Gastroesophageal sphincter (tissue), 4 donors: ENCODE measurements around the gene WDR45B. TPM values are rescaled to one million over a fixed set of nuclear protein-coding genes. Genes with fewer than 3 reads are reported as not detected.

Source experiments
- ATAC-seq: fragments of 150-250 bp; one replicate; pipeline ENCODE4 v1.9.1; 2016; ENCODE audit warnings: mild to moderate bottlenecking, moderate library complexity
- H3K27ac ChIP-seq, 4 donors: fragments of 200-600 bp; sonication (generic) in 3 of 4; 1 replicate in 3 of 4; 2 replicates in 1 of 4; pipeline ENCODE4 v1.5.1; 2016 to 2019
- H3K27me3 ChIP-seq: fragments of 200-600 bp; sonication (generic); one replicate; pipeline ENCODE4 v1.5.1; 2019
- H3K36me3 ChIP-seq, 2 donors: fragments of 200-600 bp; sonication (generic); one replicate each; pipeline ENCODE4 v1.5.1; 2019; ENCODE audit warnings: control low read depth in 1 of 2
- H3K4me1 ChIP-seq, 3 donors: fragments of 200-600 bp; sonication (generic); 1 replicate in 2 of 3; 2 replicates in 1 of 3; pipeline ENCODE4 v1.5.1; 2016 to 2019; ENCODE audit warnings: control low read depth in 2 of 3
- H3K4me3 ChIP-seq, 2 donors: fragments of 200-600 bp; sonication (generic); one replicate each; pipeline ENCODE4 v1.5.1; 2019; ENCODE audit warnings: mild to moderate bottlenecking in 1 of 2, moderate library complexity in 1 of 2
- H3K9me3 ChIP-seq, 3 donors: fragments of 200-600 bp; sonication (generic); one replicate each; pipeline ENCODE4 v1.5.1; 2017 to 2019; ENCODE audit warnings: control low read depth in 2 of 3
- CTCF ChIP-seq, 4 experiments: fragments of 200-600 bp in 2 of 4; fragments of 450-650 bp in 2 of 4; sonication (generic) in 1 of 4; IDR thresholded peaks; one replicate each; pipeline ENCODE4 v1.5.1; 2017 to 2019; ENCODE audit warnings: antibody characterized with exemption in 4 of 4, mild to moderate bottlenecking in 2 of 4, moderate library complexity in 2 of 4
- EP300 ChIP-seq: sonication (generic); formaldehyde crosslinking; IDR thresholded peaks from one replicate; pipeline ENCODE4 v1.6.1; 2017; ENCODE audit warnings: antibody characterized with exemption, mild to moderate bottlenecking
- POLR2A ChIP-seq, 2 donors: fragments of 450-650 bp; IDR thresholded peaks; one replicate each; pipeline ENCODE4 v1.6.1; 2017; ENCODE audit warnings: antibody characterized with exemption in 2 of 2, mild to moderate bottlenecking in 2 of 2, moderate library complexity in 1 of 2
- POLR2AphosphoS5 ChIP-seq: sonication (generic); formaldehyde crosslinking; IDR thresholded peaks from one replicate; pipeline ENCODE4 v1.6.1; 2017; ENCODE audit warnings: antibody characterized with exemption
- WGBS, 2 donors: methylation state at CpG; one replicate each; pipeline ENCODE4 v1.1.5; 2018; ENCODE audit warnings: low coverage in 1 of 2; 5-methylcytosine and 5-hydroxymethylcytosine counted together
- total RNA-seq, 4 donors: library from RNA; depleted of rRNA; stranded (reverse); fragments of >200 nt; gene quantifications; one replicate each; pipeline ENCODE4 v1.1.0, GENCODE V29; 2016

The WDR45B gene
- total RNA-seq, 4 donors from 2014 or later: 70.8 to 77.4 (median 76.4) TPM

- Histone ChIP-seq H3K4me3 (no peak overlapping the region), H3K36me3 (peaks cover 0 to 95% of the 10 kb centered on the region in 2 donors), H3K27me3 (no peaks in the 10 kb centered on the region), H3K4me1 (peaks cover 0 to 25% (median 7%) of the 10 kb centered on the region in 3 donors), H3K9me3 (no peaks in the 10 kb centered on the region), H3K27ac (no peak overlapping the region)
- TF ChIP-seq POLR2AphosphoS5 (no peak), CTCF (IDR thresholded peaks at IDR 0.05) (no peak), EP300 (no peak), POLR2A (IDR thresholded peaks at IDR 0.05) (no peak)
- 90 to 95% methylated on average over 6 to 7 of the region's 9 CpGs for WGBS, 2 donors
- no peak for ATAC-seq
Observed at GRCh38 chr17:82570277-82570676, 78.0 kb downstream of the WDR45B start.

- no peak for ATAC-seq
- TF ChIP-seq POLR2A (IDR thresholded peaks at IDR 0.05) (no peak), EP300 (no peak), POLR2AphosphoS5 (no peak), CTCF (IDR thresholded peaks at IDR 0.05) (no peak)
- no peaks in the 10 kb centered on the region for H3K9me3 ChIP-seq
- no peaks in the 10 kb centered on the region for H3K27me3 ChIP-seq
- H3K27ac ChIP-seq: no peak overlapping the region
- H3K36me3 ChIP-seq: peaks cover 0 to 94% of the 10 kb centered on the region in 2 donors
- peaks cover 0 to 32% (median 7%) of the 10 kb centered on the region in 3 donors for H3K4me1 ChIP-seq
- WGBS, 2 donors: 77 to 84% methylated on average over 5 to 10 of the region's 11 CpGs
- H3K4me3 ChIP-seq: no peak overlapping the region
Observed at GRCh38 chr17:82569621-82570020, 78.6 kb downstream of the WDR45B start.

GRCh38 chr17:82568997-82569393 lies 79.2 kb downstream of the WDR45B start:
- no peak overlapping the region for H3K27ac ChIP-seq
- H3K9me3 ChIP-seq: no peaks in the 10 kb centered on the region

DNA sequence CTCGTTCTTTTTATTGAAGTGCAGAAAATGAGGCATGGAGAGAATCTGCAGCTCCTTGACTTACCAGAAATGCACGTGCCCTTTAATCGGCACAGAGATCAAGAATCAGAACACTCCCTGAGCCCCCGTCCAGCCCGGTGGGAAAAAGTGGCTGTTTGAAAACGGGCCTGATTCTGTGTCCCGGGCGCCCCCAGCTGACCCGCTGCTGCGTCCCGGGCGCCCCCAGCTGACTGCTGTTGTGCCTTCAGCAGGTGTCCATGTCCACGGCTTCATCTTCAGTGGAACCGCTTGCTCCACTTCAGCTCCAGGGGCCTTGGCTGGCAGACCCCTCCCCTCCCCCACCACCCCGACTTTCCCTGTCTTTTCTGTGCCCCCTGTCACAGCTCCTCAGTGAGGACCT lies 81.0 kb downstream of the WDR45B start:
- Histone ChIP-seq H3K4me3 (no peak overlapping the region), H3K9me3 (no peaks in the 10 kb centered on the region), H3K27ac (no peak overlapping the region), H3K27me3 (no peaks in the 10 kb centered on the region), H3K4me1 (peaks cover 0 to 48% (median 7%) of the 10 kb centered on the region in 3 donors), H3K36me3 (peaks cover 0 to 80% of the 10 kb centered on the region in 2 donors)
- 80 to 87% methylated on average over 1 to 11 of the region's 15 CpGs for WGBS, 2 donors
- no peak for TF ChIP-seq POLR2A (IDR thresholded peaks at IDR 0.05)
- TF ChIP-seq POLR2AphosphoS5: no peak
- TF ChIP-seq CTCF (IDR thresholded peaks at IDR 0.05): no peak
- no peak for TF ChIP-seq EP300
- no peak for ATAC-seq

More at GRCh38 chr17:82568997-82569393, 79.2 kb downstream of the WDR45B start:
- WGBS, 2 donors: 70 to 85% methylated on average over 10 of the region's 10 CpGs
- Histone ChIP-seq H3K36me3 (peaks cover 0 to 93% of the 10 kb centered on the region in 2 donors), H3K4me3 (no peak overlapping the region), H3K4me1 (peaks cover 0 to 34% (median 7%) of the 10 kb centered on the region in 3 donors), H3K27me3 (no peaks in the 10 kb centered on the region)
- no peak for ATAC-seq
- TF ChIP-seq POLR2AphosphoS5 (no peak), POLR2A (IDR thresholded peaks at IDR 0.05) (no peak), EP300 (no peak), CTCF (IDR thresholded peaks at IDR 0.05) (no peak)

- H3K4me3 ChIP-seq: no peak overlapping the region
- H3K27me3 ChIP-seq: no peaks in the 10 kb centered on the region
- no peaks in the 10 kb centered on the region for H3K9me3 ChIP-seq
- peaks cover 0 to 58% (median 7%) of the 10 kb centered on the region in 3 donors for H3K4me1 ChIP-seq
- peaks cover 0 to 70% of the 10 kb centered on the region in 2 donors for H3K36me3 ChIP-seq
- no peak for ATAC-seq
- no peak overlapping the region for H3K27ac ChIP-seq
- 74 to 81% methylated on average over 13 to 15 of the region's 18 CpGs for WGBS, 2 donors
- TF ChIP-seq POLR2AphosphoS5: no peak
- no peak for TF ChIP-seq CTCF (IDR thresholded peaks at IDR 0.05)
- TF ChIP-seq EP300: no peak
- no peak for TF ChIP-seq POLR2A (IDR thresholded peaks at IDR 0.05)
Observed at GRCh38 chr17:82566129-82566960, 81.9 kb downstream of the WDR45B start.
